UCSD-AML1 (cell line): ENCODE data around the gene PGD.
"Not testable (repeated sequence)": the region's sequence is repeated elsewhere in the genome, so short reads cannot be mapped to it uniquely, and the experiment has no call there.

Experiments
- DNase-seq: peaks from one replicate; lab custom pipeline; 2025; ENCODE audit not compliant: unreplicated experiment; lab: John Stamatoyannopoulos, UW

PGD gene

GRCh38 chr1:10433790-10434189 lies 34.9 kb downstream of the PGD start:
- no peak for DNase-seq

GRCh38 chr1:10434590-10434989 lies 35.7 kb downstream of the PGD start:
- DNase-seq = no peak

GRCh38 chr1:10437052-10437451 lies 38.2 kb downstream of the PGD start:
- no peak for DNase-seq

- DNase-seq = no peak
These were observed 39.9 kb downstream of the PGD start for GRCh38 chr1:10438677-10439163.

GRCh38 chr1:10440305-10440704 lies 41.4 kb downstream of the PGD start:
- DNase-seq = no peak

GRCh38 chr1:10440794-10441193 lies 41.9 kb downstream of the PGD start:
- no peak for DNase-seq

- DNase-seq = no peak
These were observed 45.4 kb downstream of the PGD start for GRCh38 chr1:10444248-10444647.

- no peak for DNase-seq
These were observed 46.0 kb downstream of the PGD start for GRCh38 chr1:10444795-10445397.

- DNase-seq = no peak
These were observed 48.0 kb downstream of the PGD start for GRCh38 chr1:10446790-10447422.

GRCh38 chr1:10449751-10450150 lies 50.9 kb downstream of the PGD start, which contains the start of gene CORT:
Gene CORT, plus strand, starts transcription at chr1:10450031. Its CDS starts 193 bp downstream, at chr1:10450224.
- no peak for DNase-seq

- no peak for DNase-seq
These were observed 51.4 kb downstream of the PGD start for GRCh38 chr1:10450156-10450814.

GRCh38 chr1:10450836-10451235 lies 52.0 kb downstream of the PGD start:
- no peak for DNase-seq

- DNase-seq = no peak
These were observed 52.4 kb downstream of the PGD start for GRCh38 chr1:10451287-10451686.

- DNase-seq = no peak
These were observed 57.2 kb downstream of the PGD start for GRCh38 chr1:10456048-10456447.

- no peak for DNase-seq
These were observed 57.8 kb downstream of the PGD start for GRCh38 chr1:10456661-10457060.

- not testable (repeated sequence) for DNase-seq
These were observed 58.6 kb downstream of the PGD start for GRCh38 chr1:10457462-10457861.

GRCh38 chr1:10457875-10458274 lies 59.0 kb downstream of the PGD start:
- DNase-seq = no peak

- no peak for DNase-seq
These were observed 60.3 kb downstream of the PGD start for GRCh38 chr1:10459184-10459583.

GRCh38 chr1:10467078-10467477 lies 68.2 kb downstream of the PGD start:
- no peak for DNase-seq

- DNase-seq = no peak
These were observed 71.2 kb downstream of the PGD start for GRCh38 chr1:10470043-10470442.
